ENCODE measurements around the gene THRB.

THRB gene

GRCh38 chr3:24494618-24495325 lies at the start of gene THRB:
TSS of gene THRB (minus strand) at chr3:24494850.
- peak; percentile 58 for DNase-seq (ENCODE audit: low spot score)

- no peak for DNase-seq (ENCODE audit: low spot score)
These were observed 47.3 kb upstream of the THRB start for GRCh38 chr3:24541935-24542334.

- DNase-seq (ENCODE audit: low spot score) = no peak
These were observed 46.2 kb upstream of the THRB start for GRCh38 chr3:24540821-24541220.

GRCh38 chr3:24539699-24540098 lies 45.0 kb upstream of the THRB start:
- no peak for DNase-seq (ENCODE audit: low spot score)

GRCh38 chr3:24538891-24539290 lies 44.2 kb upstream of the THRB start:
- DNase-seq (ENCODE audit: low spot score) = no peak

- no peak for DNase-seq (ENCODE audit: low spot score)
These were observed 39.0 kb upstream of the THRB start for GRCh38 chr3:24533561-24534193.

- no peak for DNase-seq (ENCODE audit: low spot score)
These were observed 35.8 kb upstream of the THRB start for GRCh38 chr3:24530471-24530870.

GRCh38 chr3:24529210-24529609 lies 34.6 kb upstream of the THRB start:
- DNase-seq (ENCODE audit: low spot score) = no peak

GRCh38 chr3:24526640-24527212 lies 32.1 kb upstream of the THRB start:
- DNase-seq (ENCODE audit: low spot score) = no peak

- DNase-seq (ENCODE audit: low spot score) = no peak
These were observed 30.9 kb upstream of the THRB start for GRCh38 chr3:24525557-24525956.

GRCh38 chr3:24525022-24525421 lies 30.4 kb upstream of the THRB start:
- no peak for DNase-seq (ENCODE audit: low spot score)

GRCh38 chr3:24523988-24524727 lies 29.5 kb upstream of the THRB start:
- no peak for DNase-seq (ENCODE audit: low spot score)

- DNase-seq (ENCODE audit: low spot score) = no peak
These were observed 28.6 kb upstream of the THRB start for GRCh38 chr3:24523215-24523614.

GRCh38 chr3:24522146-24522579 lies 27.5 kb upstream of the THRB start:
- no peak for DNase-seq (ENCODE audit: low spot score)

- DNase-seq (ENCODE audit: low spot score) = no peak
These were observed 26.9 kb upstream of the THRB start for GRCh38 chr3:24521420-24522145.

GRCh38 chr3:24520976-24521419 lies 26.3 kb upstream of the THRB start:
- peak; percentile 66 for DNase-seq (ENCODE audit: low spot score)

- DNase-seq (ENCODE audit: low spot score) = no peak
These were observed 25.4 kb upstream of the THRB start for GRCh38 chr3:24520101-24520495.

- peak; percentile 53 for DNase-seq (ENCODE audit: low spot score)
These were observed 24.9 kb upstream of the THRB start for GRCh38 chr3:24519368-24520100.

GRCh38 chr3:24518990-24519367 lies 24.3 kb upstream of the THRB start:
- no peak for DNase-seq (ENCODE audit: low spot score)

GRCh38 chr3:24514119-24514518 lies 19.5 kb upstream of the THRB start:
- DNase-seq (ENCODE audit: low spot score) = no peak

GRCh38 chr3:24513463-24513862 lies 18.8 kb upstream of the THRB start:
- no peak for DNase-seq (ENCODE audit: low spot score)

All from pons (tissue), 1 donor.